ENCODE data around the gene OR2AE1.
"Not testable (repeated sequence)": the region's sequence is repeated elsewhere in the genome, so short reads cannot be mapped to it uniquely, and the experiment has no call there.

Gene OR2AE1

GRCh38 chr7:99898023-99898357, 21.2 kb upstream of the OR2AE1 start:
- H2AFZ ChIP-seq (ENCODE audit: low read length, unreplicated experiment), result no peak overlapping the region
- no peaks in the 10 kb centered on the region for H3K4me1 ChIP-seq (ENCODE audit: control insufficient read depth, insufficient read depth, low read length, unreplicated experiment)
- no peaks in the 10 kb centered on the region for H3K27me3 ChIP-seq (ENCODE audit: insufficient read depth, low read length)
- no peaks in the 10 kb centered on the region for H3K79me2 ChIP-seq (ENCODE audit: control insufficient read depth, insufficient read depth, low read length, unreplicated experiment)
- no peak overlapping the region for H3K4me3 ChIP-seq (ENCODE audit: low read depth, low read length)
- H3K27ac ChIP-seq (ENCODE audit: low read depth, low read length), result no peak overlapping the region
- peaks cover 28% of the 10 kb centered on the region for H3K36me3 ChIP-seq (ENCODE audit: insufficient read depth, low read length)

DNA sequence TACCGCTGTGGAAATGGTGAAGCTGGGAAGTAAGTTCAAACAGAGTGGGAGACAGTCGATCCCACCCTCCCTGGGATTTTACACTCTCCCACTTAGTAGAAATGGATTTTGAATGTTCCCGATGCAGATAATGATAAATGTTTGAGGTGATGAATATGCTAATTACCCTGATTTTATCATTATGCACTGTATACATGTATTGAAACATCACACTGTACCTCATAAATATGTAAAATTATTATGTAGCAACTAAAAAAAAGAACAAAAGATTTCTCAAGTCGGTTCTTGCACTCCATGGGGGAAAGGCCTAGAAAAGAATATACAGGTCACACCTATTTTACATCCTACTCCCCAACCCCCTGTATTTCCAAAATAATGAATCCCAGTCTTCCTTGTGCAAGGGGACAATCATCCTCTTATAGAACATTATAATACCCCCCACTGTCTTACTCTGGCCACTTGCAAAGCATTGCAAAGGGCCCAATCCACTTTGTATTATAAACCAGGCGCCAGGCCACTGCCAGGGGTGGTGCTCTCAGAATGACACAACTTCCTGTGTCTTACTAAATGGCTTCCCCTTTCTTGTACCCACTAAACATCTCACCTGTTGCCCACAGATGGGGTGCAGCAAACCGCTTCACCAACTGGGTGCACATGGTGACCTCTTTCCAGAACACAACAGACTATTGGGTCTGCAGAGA, 20.6 kb upstream of the OR2AE1 start:
- Histone ChIP-seq H3K27me3 (ENCODE audit: insufficient read depth, low read length) (no peaks in the 10 kb centered on the region), H2AFZ (ENCODE audit: low read length, unreplicated experiment) (no peak overlapping the region), H3K4me1 (ENCODE audit: control insufficient read depth, insufficient read depth, low read length, unreplicated experiment) (no peaks in the 10 kb centered on the region), H3K4me3 (ENCODE audit: low read depth, low read length) (no peak overlapping the region), H3K79me2 (ENCODE audit: control insufficient read depth, insufficient read depth, low read length, unreplicated experiment) (no peaks in the 10 kb centered on the region), H3K36me3 (ENCODE audit: insufficient read depth, low read length) (peaks cover 23% of the 10 kb centered on the region), H3K27ac (ENCODE audit: low read depth, low read length) (no peak overlapping the region)

DNA sequence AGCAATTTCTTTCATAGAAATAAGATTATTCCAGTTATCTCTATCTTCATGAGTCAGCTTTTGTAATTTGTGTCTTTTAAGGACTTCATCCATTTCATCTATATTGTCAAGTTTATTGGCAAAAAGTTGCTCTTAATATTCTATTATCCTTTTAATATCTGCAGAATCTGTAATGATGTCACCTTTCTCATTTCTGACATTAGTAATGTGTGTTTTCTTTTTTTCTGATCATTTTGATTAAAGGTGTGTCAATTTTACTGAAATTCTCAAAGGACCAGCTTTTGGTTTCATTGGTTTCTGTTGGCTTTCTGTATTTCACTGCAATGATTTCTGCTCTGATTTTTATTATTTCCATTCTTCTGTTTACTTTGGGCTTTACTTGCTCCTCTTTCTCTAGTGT, 17.9 kb upstream of the OR2AE1 start:
- Histone ChIP-seq H3K79me2 (ENCODE audit: control insufficient read depth, insufficient read depth, low read length, unreplicated experiment) (no peaks in the 10 kb centered on the region), H3K4me3 (ENCODE audit: low read depth, low read length) (no peak overlapping the region), H2AFZ (ENCODE audit: low read length, unreplicated experiment) (no peak overlapping the region), H3K27ac (ENCODE audit: low read depth, low read length) (no peak overlapping the region), H3K4me1 (ENCODE audit: control insufficient read depth, insufficient read depth, low read length, unreplicated experiment) (no peaks in the 10 kb centered on the region), H3K36me3 (ENCODE audit: insufficient read depth, low read length) (peaks cover 14% of the 10 kb centered on the region; the same call in 1 of the 2 replicates), H3K27me3 (ENCODE audit: insufficient read depth, low read length) (no peaks in the 10 kb centered on the region)

DNA sequence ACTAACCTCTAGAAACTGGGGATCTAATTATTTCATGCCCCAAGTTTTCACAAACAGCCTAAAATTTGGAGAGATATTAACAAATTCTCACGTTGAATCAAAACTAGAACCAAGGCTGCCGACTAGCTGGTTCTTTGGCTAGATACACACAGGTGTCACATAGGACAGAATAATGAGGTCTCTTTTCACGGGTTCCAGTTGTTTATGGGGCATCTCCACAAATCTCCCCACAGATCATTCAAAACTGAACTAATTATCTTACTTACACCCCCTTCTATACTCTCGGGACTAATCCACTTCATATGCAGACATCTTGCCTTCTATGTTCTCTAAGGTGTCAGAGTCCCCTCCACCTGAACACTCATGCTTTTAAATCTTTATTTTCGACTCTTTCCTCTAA, 16.4 kb upstream of the OR2AE1 start:
- H3K27ac ChIP-seq (ENCODE audit: low read depth, low read length), result no peak overlapping the region
- no peaks in the 10 kb centered on the region for H3K27me3 ChIP-seq (ENCODE audit: insufficient read depth, low read length)
- no peaks in the 10 kb centered on the region for H3K79me2 ChIP-seq (ENCODE audit: control insufficient read depth, insufficient read depth, low read length, unreplicated experiment)
- H3K4me3 ChIP-seq (ENCODE audit: low read depth, low read length), result no peak overlapping the region
- H3K36me3 ChIP-seq (ENCODE audit: insufficient read depth, low read length), result peaks cover 14% of the 10 kb centered on the region; the same call in 1 of the 2 replicates
- H2AFZ ChIP-seq (ENCODE audit: low read length, unreplicated experiment), result no peak overlapping the region
- no peaks in the 10 kb centered on the region for H3K4me1 ChIP-seq (ENCODE audit: control insufficient read depth, insufficient read depth, low read length, unreplicated experiment)

DNA sequence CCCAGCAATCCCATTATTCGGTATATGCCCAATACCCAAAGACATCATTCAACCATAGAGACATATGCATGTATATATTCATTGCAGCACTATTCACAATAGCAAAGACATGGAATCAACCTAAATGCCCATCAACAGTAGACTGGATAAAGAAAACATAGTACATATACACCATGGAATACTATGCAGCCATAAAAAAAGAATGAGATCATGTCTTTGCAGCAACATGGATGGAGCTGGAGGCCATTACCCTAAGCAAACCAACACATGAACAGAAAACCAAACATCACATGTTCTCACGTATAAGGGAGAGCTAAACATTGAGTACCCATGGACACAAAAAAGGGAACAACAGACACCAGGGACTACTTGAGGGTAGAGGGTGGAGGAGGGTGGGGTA, 13.5 kb upstream of the OR2AE1 start:
- peaks cover 14% of the 10 kb centered on the region; the same call in 1 of the 2 replicates for H3K36me3 ChIP-seq (ENCODE audit: insufficient read depth, low read length)
- not testable (repeated sequence) for H2AFZ ChIP-seq (ENCODE audit: low read length, unreplicated experiment); H3K4me3 ChIP-seq (ENCODE audit: low read depth, low read length); H3K4me1 ChIP-seq (ENCODE audit: control insufficient read depth, insufficient read depth, low read length, unreplicated experiment); H3K27me3 ChIP-seq (ENCODE audit: insufficient read depth, low read length); H3K27ac ChIP-seq (ENCODE audit: low read depth, low read length); H3K79me2 ChIP-seq (ENCODE audit: control insufficient read depth, insufficient read depth, low read length, unreplicated experiment)

GRCh38 chr7:99888366-99888765, 11.5 kb upstream of the OR2AE1 start:
- not testable (repeated sequence) for H3K4me3 ChIP-seq (ENCODE audit: low read depth, low read length); H3K27ac ChIP-seq (ENCODE audit: low read depth, low read length); H3K4me1 ChIP-seq (ENCODE audit: control insufficient read depth, insufficient read depth, low read length, unreplicated experiment); H3K79me2 ChIP-seq (ENCODE audit: control insufficient read depth, insufficient read depth, low read length, unreplicated experiment); H2AFZ ChIP-seq (ENCODE audit: low read length, unreplicated experiment)
- Histone ChIP-seq H3K27me3 (ENCODE audit: insufficient read depth, low read length) (peaks cover 13% of the 10 kb centered on the region; the same call in 1 of the 2 replicates), H3K36me3 (ENCODE audit: insufficient read depth, low read length) (peaks cover 14% of the 10 kb centered on the region; the same call in 1 of the 2 replicates)

- Histone ChIP-seq H2AFZ (ENCODE audit: low read length, unreplicated experiment) (no peak overlapping the region), H3K4me1 (ENCODE audit: control insufficient read depth, insufficient read depth, low read length, unreplicated experiment) (no peaks in the 10 kb centered on the region), H3K27ac (ENCODE audit: low read depth, low read length) (no peak overlapping the region), H3K36me3 (ENCODE audit: insufficient read depth, low read length) (no peaks in the 10 kb centered on the region), H3K4me3 (ENCODE audit: low read depth, low read length) (no peak overlapping the region), H3K27me3 (ENCODE audit: insufficient read depth, low read length) (peaks cover 50% of the 10 kb centered on the region), H3K79me2 (ENCODE audit: control insufficient read depth, insufficient read depth, low read length, unreplicated experiment) (no peaks in the 10 kb centered on the region)
These were observed 4.5 kb upstream of the OR2AE1 start for GRCh38 chr7:99881370-99881769.

DNA sequence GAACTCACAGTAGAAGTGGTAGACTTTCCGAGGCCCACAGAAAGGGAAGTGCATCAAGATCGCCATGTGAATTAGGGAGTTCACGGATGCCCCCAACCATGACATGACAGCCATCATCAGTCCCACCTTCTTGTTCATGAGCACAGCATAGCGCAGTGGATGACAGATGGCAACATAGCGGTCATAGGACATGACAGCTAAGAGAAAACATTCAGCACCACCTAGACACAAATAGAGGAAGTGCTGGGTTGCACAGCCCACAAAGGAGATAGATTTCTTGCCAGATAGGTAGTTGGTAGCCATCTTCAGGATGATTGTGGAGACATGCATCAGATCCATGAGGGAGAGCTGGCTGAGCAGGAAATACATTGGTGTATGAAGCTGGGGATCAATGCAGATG, 342 bp downstream of the OR2AE1 start:
- Histone ChIP-seq H3K36me3 (ENCODE audit: insufficient read depth, low read length) (no peaks in the 10 kb centered on the region), H3K27me3 (ENCODE audit: insufficient read depth, low read length) (peaks cover 35% of the 10 kb centered on the region), H3K27ac (ENCODE audit: low read depth, low read length) (no peak overlapping the region), H3K79me2 (ENCODE audit: control insufficient read depth, insufficient read depth, low read length, unreplicated experiment) (no peaks in the 10 kb centered on the region), H3K4me3 (ENCODE audit: low read depth, low read length) (no peak overlapping the region), H3K4me1 (ENCODE audit: control insufficient read depth, insufficient read depth, low read length, unreplicated experiment) (no peaks in the 10 kb centered on the region), H2AFZ (ENCODE audit: low read length, unreplicated experiment) (no peak overlapping the region)

- H3K4me3 ChIP-seq (ENCODE audit: low read depth, low read length), result no peak overlapping the region
These were observed 8.6 kb downstream of the OR2AE1 start for GRCh38 chr7:99868246-99868645.

GRCh38 chr7:99867477-99867876, 9.4 kb downstream of the OR2AE1 start:
- not testable (repeated sequence) for H3K4me1 ChIP-seq (ENCODE audit: control insufficient read depth, insufficient read depth, low read length, unreplicated experiment); H3K27ac ChIP-seq (ENCODE audit: low read depth, low read length); H3K36me3 ChIP-seq (ENCODE audit: insufficient read depth, low read length); H3K79me2 ChIP-seq (ENCODE audit: control insufficient read depth, insufficient read depth, low read length, unreplicated experiment); H3K4me3 ChIP-seq (ENCODE audit: low read depth, low read length); H2AFZ ChIP-seq (ENCODE audit: low read length, unreplicated experiment)
- H3K27me3 ChIP-seq (ENCODE audit: insufficient read depth, low read length), result peaks cover 31% of the 10 kb centered on the region

More at GRCh38 chr7:99868246-99868645, 8.6 kb downstream of the OR2AE1 start:
- Histone ChIP-seq H3K4me1 (ENCODE audit: control insufficient read depth, insufficient read depth, low read length, unreplicated experiment) (no peaks in the 10 kb centered on the region), H3K27me3 (ENCODE audit: insufficient read depth, low read length) (peaks cover 34% of the 10 kb centered on the region), H3K36me3 (ENCODE audit: insufficient read depth, low read length) (no peaks in the 10 kb centered on the region), H2AFZ (ENCODE audit: low read length, unreplicated experiment) (no peak overlapping the region), H3K27ac (ENCODE audit: low read depth, low read length) (no peak overlapping the region), H3K79me2 (ENCODE audit: control insufficient read depth, insufficient read depth, low read length, unreplicated experiment) (no peaks in the 10 kb centered on the region)

DNA sequence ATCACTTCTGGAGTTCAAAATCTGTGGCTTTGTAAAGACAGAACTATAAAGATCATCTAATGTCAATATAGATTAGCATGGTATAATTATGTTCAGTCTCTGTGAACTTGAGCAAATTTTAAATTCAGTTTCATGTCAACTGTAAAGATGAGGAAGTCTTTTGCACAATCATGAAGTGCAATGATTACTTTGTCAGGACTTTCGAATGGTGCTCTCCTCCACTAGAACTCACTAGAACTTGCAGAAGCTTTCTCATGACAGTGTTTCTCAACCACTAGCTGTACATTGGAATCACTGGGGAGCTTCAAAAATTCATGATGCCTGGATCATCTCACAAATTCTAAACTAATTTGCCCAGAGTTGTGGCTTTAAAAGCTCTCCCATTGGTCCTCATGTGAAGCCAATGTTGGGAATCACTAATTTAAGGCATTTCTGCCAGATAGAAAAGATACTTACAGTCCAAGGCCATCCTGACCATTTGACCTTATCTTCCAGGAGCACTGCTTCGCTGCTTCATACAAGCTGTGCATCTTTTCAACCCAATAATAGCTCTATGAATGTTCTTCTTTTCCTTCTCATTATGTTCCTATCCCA, 12.9 kb downstream of the OR2AE1 start:
- no peak overlapping the region for H3K27ac ChIP-seq (ENCODE audit: low read depth, low read length)
- H2AFZ ChIP-seq (ENCODE audit: low read length, unreplicated experiment), result no peak overlapping the region
- no peak overlapping the region for H3K4me3 ChIP-seq (ENCODE audit: low read depth, low read length)
- peaks cover 14% of the 10 kb centered on the region for H3K4me1 ChIP-seq (ENCODE audit: control insufficient read depth, insufficient read depth, low read length, unreplicated experiment)
- H3K36me3 ChIP-seq (ENCODE audit: insufficient read depth, low read length), result no peaks in the 10 kb centered on the region
- H3K27me3 ChIP-seq (ENCODE audit: insufficient read depth, low read length), result peaks cover 21% of the 10 kb centered on the region
- H3K79me2 ChIP-seq (ENCODE audit: control insufficient read depth, insufficient read depth, low read length, unreplicated experiment), result no peaks in the 10 kb centered on the region
